ENCODE results near the gene PJA1.

Gene PJA1

DNA sequence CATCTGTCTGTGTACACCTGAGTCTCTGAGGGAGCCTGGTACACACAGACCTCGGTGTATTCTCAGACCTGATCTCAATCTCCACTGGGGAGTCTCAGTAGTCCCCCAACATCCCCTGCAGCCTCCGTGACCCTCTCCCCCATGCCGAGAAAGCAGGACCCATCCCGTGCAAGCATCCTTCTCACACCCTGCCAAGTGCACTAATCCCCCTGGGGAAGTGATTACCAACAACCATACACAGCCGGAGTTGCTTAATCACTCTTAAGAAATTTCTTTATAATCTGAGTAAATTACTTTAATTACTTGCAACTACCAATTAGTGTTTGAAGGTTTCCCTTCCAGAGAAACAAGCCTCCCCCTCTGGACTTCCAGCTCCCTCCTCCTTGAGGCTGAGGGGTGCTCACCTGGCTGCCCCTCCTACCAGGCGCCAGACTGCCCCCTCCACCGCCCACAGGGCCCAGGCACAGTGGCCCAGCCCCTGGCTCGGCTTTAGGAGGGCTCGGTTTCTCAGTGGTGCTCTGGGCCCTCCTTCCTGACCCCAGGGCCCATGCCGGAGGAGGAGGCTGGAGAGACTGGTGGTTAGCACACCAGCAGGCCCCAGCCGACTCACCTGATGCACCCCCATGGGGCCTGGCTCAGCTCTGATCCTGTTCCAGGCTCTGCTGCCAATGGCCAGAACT is 43.8 kb downstream of the PJA1 start:
- TF ChIP-seq SIN3A (IDR thresholded peaks at IDR 0.05; ENCODE audit: borderline replicate concordance, insufficient read depth, low read length) (no peak), FOXP2 (optimal IDR thresholded peaks at IDR 0.05; ENCODE audit: borderline replicate concordance, extremely low read depth, extremely low read length, insufficient read depth) (no peak), POLR2AphosphoS5 (IDR thresholded peaks at IDR 0.05; ENCODE audit: low read depth, low read length) (no peak), REST (IDR thresholded peaks at IDR 0.05; ENCODE audit: insufficient read depth in 1 of 2, low read depth in 2 of 2, low read length in 2 of 2) (no peak), TAF1 (IDR thresholded peaks at IDR 0.05; ENCODE audit: borderline replicate concordance, insufficient read depth, low read length) (no peak)

- TF ChIP-seq REST (IDR thresholded peaks at IDR 0.05; ENCODE audit: insufficient read depth in 1 of 2, low read depth in 2 of 2, low read length in 2 of 2) (no peak), TAF1 (IDR thresholded peaks at IDR 0.05; ENCODE audit: borderline replicate concordance, insufficient read depth, low read length) (no peak), SIN3A (IDR thresholded peaks at IDR 0.05; ENCODE audit: borderline replicate concordance, insufficient read depth, low read length) (no peak), POLR2AphosphoS5 (IDR thresholded peaks at IDR 0.05; ENCODE audit: low read depth, low read length) (no peak), FOXP2 (optimal IDR thresholded peaks at IDR 0.05; ENCODE audit: borderline replicate concordance, extremely low read depth, extremely low read length, insufficient read depth) (no peak)
These were observed 44.8 kb downstream of the PJA1 start for GRCh38 chrX:69120476-69120875.

- TF ChIP-seq SIN3A (IDR thresholded peaks at IDR 0.05; ENCODE audit: borderline replicate concordance, insufficient read depth, low read length): no peak
- TF ChIP-seq FOXP2 (optimal IDR thresholded peaks at IDR 0.05; ENCODE audit: borderline replicate concordance, extremely low read depth, extremely low read length, insufficient read depth): no peak
- TF ChIP-seq POLR2AphosphoS5 (IDR thresholded peaks at IDR 0.05; ENCODE audit: low read depth, low read length): no peak
- TF ChIP-seq REST (IDR thresholded peaks at IDR 0.05; ENCODE audit: insufficient read depth in 1 of 2, low read depth in 2 of 2, low read length in 2 of 2): no peak
- no peak for TF ChIP-seq TAF1 (IDR thresholded peaks at IDR 0.05; ENCODE audit: borderline replicate concordance, insufficient read depth, low read length)
These were observed 46.1 kb downstream of the PJA1 start for GRCh38 chrX:69119122-69119521.

- TF ChIP-seq POLR2AphosphoS5 (IDR thresholded peaks at IDR 0.05; ENCODE audit: low read depth, low read length): no peak
These were observed 47.3 kb downstream of the PJA1 start for GRCh38 chrX:69117876-69118526.

DNA sequence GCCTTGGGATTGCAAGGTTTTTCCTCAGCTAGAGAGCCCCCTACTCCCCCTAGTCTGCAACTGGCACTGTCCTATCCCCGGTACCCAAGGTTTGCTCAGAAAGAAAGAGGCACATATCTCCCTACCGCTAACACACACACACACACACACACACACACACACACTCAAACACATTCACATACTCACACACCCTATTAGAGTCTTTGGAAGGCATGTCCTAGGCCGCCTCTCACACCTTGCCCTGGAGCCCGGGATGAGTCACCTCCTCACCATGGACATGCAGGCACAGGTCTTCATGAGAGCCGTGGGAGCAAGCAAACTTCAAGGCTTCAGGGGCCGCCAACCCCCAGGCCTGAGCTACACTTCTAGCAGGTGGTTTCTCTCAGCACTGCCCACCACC is 49.2 kb downstream of the PJA1 start:
- TF ChIP-seq TAF1 (IDR thresholded peaks at IDR 0.05; ENCODE audit: borderline replicate concordance, insufficient read depth, low read length) (no peak), REST (IDR thresholded peaks at IDR 0.05; ENCODE audit: insufficient read depth in 1 of 2, low read depth in 2 of 2, low read length in 2 of 2) (no peak), SIN3A (IDR thresholded peaks at IDR 0.05; ENCODE audit: borderline replicate concordance, insufficient read depth, low read length) (no peak), POLR2AphosphoS5 (IDR thresholded peaks at IDR 0.05; ENCODE audit: low read depth, low read length) (no peak), FOXP2 (optimal IDR thresholded peaks at IDR 0.05; ENCODE audit: borderline replicate concordance, extremely low read depth, extremely low read length, insufficient read depth) (no peak)
